Lower leg skin (tissue), 3 donors: ENCODE data around the gene IGLL5.

Experiments
- CTCF ChIP-seq, 3 donors: fragments of 450-650 bp; IDR thresholded peaks; one replicate each; pipeline ENCODE4 v1.5.1; 2016; ENCODE audit warnings: antibody characterized with exemption in 3 of 3, mild to moderate bottlenecking in 3 of 3, moderate library complexity in 2 of 3
- POLR2A ChIP-seq, 2 donors: fragments of 450-650 bp; IDR thresholded peaks; one replicate each; pipeline ENCODE4 v1.6.1; 2016 to 2017; ENCODE audit warnings: antibody characterized with exemption in 2 of 2, mild to moderate bottlenecking in 1 of 2, moderate library complexity in 1 of 2

- TF ChIP-seq CTCF (IDR thresholded peaks at IDR 0.05) (no peak), POLR2A (IDR thresholded peaks at IDR 0.05) (no peak)
Measured at GRCh38 chr22:22914726-22915669, 27.4 kb downstream of the IGLL5 start.
